Measurements from ENCODE around the gene MEAK7. TPM values are rescaled to one million over a fixed set of nuclear protein-coding genes. Genes with fewer than 3 reads are reported as not detected.

Gene MEAK7
- polyA plus RNA-seq, 4 donors = 18.6 to 19.5 (median 19.0) TPM

DNA sequence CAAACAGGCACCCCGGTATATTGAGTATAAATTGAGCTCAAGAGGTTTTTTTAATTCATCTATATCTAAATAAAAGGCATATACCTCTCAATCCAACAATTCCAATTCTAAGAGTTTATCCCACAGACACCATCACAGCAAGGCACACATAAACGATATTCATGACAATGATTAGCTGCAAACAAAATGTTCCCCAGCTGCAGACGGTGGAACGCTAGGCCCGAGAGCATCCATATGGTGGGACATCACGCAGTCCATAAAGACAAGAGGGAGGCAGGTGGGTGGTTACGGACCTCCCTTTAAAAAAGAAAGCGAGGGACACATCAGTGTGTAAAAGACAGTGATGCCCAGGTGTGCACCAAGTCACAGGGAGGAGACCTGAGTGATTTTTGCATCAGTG is 28.1 kb downstream of the MEAK7 start:
- no peak for DNase-seq (ENCODE audit: low read depth in 4 of 4, low spot score in 3 of 4)

DNA sequence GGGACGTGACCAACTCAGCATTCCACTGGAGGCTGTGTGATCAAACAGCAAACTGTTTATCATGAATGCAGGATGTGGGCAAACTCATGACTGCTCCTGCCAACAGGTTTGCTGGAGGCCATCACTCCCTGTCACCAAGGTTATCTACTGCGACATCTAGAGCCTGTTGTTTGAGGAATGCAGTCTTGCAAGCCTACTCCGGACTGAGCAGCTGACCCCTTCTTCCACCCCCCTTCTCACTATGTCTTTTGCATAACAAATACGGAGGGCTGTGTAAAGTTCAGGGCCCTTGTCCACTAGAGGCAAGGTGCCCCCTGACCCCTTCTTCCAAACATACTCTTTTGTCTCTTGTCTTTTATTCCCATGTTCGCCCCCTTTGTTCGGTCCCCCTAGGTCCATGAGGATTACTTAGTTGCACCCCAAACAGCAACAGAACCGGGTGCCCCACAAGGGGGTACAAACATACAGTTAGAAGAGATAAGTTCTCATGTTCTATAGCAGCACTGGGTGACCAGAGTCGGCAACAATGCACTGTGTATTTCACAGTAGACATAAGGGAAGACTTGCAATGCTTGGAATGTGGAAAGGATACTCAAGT is 28.7 kb downstream of the MEAK7 start:
- no peak for DNase-seq (ENCODE audit: low read depth in 4 of 4, low spot score in 3 of 4)

DNA sequence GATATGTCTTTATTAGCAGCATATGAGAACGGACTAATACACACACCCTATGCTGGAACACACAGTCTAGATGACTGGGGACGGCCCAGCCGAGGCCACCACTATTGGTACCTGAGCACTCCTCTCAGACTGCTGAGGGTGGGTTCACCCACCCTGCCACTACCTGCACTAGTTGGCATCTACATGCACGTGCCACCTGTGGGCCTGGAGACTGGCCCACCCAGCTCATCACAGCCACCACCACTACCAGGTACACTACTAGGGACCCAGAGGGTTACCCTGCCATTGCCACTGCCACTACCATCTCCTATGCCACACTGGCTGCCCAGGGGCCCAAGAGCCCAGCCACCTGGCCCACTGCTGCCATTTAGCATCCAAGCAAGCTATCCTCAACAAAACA is 32.5 kb downstream of the MEAK7 start:
- DNase-seq (ENCODE audit: low read depth in 4 of 4, low spot score in 3 of 4) = no peak

DNA sequence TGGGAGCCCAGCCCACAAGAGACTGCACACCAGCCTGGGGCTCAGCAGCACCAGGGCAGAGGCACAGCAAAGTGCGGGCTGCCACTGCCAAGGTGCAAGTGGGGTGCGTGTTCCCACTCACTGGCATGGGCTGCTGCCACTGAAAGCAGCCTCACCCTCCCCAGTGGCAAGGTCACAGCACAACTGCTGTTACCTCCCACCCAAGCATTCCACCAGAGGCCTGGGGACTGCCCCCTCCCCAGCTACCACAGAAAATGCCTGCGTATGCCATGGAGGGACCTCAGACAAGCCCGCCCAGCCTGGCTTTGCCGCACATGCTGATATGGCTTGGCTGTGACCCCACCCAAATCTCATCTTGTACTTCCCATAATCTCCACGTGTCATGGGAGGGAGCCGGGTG is 33.1 kb downstream of the MEAK7 start:
- DNase-seq (ENCODE audit: low read depth in 4 of 4, low spot score in 3 of 4) = no peak

DNA sequence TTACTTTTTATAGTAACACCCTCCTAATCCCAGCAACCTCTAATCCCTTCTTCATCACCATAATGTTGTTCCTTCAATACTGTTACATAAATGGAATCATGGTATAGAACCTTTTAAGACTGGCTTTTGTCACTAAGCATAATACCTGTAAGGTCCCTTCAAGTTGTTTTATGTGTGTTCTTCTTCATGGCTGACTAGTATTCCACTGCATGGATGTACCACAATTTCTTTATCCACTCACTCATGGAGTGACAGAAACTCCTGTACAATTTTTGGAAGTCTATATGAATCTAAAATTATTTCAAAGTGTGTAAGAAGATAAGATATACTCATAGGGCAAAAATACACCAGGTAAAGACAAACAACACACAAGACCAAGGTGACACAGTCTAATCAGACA is 36.8 kb downstream of the MEAK7 start:
- no peak for DNase-seq (ENCODE audit: low read depth in 4 of 4, low spot score in 3 of 4)

DNA sequence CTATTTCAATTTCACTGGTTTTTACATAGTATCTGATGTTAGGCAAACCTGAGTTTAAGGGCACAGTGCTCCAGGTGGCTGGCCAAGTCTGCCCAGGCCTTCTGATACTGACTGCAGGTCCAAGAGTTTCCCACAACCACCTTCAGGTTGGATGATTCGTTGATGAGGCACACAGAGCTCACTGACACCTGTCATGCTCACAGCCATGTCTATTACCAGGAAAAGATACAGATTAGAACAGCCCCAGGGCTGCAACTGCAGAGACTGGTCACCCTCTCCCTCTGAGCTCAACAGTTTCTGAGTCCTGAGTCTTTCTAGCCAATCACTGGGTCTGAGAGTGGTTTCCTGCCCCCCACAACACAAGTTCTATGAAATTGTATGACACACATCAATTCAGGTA is 37.2 kb downstream of the MEAK7 start:
- DNase-seq (ENCODE audit: low read depth in 4 of 4, low spot score in 3 of 4) = no peak

DNA sequence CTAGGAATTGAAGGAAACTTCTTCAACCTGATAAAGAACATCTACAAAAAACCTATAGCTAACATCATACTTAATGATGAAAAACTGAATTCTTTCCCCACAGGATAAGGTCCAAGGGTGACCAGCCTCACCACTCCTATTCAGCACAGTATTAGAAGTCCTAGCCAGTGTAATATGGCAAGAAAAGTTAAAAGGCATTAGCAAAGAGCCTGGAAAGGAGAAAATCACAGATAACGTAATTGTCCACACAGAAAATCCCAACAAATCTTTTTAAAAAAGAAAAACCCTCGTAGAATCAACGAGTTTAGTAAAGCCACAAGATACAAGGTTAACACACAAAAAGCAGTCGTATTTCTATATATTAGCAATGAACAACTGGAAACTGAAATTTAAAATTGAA is 37.8 kb downstream of the MEAK7 start:
- no peak for DNase-seq (ENCODE audit: low read depth in 4 of 4, low spot score in 3 of 4)

DNA sequence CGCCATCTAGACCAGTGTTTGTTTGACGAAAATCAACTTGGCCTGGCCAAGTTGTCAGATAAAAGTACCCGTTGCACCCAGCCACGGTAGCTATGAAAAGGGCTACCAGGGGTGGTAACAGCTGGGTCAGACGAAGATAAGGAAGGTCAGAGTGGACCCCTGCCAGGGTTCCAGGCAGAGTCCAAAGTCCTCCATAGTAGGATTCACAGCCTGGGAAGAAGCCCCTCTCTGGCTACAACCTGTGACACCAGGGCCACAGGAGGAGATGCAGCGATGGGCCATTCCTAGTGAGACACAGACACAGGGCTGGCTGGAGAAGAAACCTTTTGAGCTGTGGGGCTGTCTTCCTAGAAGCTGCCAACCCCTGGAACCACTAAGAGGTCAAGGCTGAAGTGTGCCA is 39.3 kb downstream of the MEAK7 start:
- no peak for DNase-seq (ENCODE audit: low read depth in 4 of 4, low spot score in 3 of 4)

DNA sequence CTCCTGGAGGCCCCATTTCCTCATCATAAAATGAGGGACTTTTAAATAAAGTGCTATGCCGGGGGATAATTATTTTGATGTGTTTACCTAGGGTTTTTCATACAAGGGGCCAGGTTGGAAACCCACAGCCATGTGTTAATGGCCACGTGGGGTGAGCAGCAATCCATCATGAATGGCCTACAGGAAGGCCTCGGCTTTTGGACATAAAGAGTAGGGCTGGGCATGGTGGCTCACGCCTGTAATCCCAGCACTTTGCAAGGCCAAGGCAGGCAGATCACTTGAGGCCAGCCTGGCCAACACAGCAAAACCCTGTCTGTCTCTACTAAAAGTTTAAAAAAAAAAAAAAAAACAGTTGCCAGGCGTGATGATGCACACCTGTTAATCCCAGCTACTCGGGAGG is 40.3 kb downstream of the MEAK7 start:
- no peak for DNase-seq (ENCODE audit: low read depth in 4 of 4, low spot score in 3 of 4)

DNA sequence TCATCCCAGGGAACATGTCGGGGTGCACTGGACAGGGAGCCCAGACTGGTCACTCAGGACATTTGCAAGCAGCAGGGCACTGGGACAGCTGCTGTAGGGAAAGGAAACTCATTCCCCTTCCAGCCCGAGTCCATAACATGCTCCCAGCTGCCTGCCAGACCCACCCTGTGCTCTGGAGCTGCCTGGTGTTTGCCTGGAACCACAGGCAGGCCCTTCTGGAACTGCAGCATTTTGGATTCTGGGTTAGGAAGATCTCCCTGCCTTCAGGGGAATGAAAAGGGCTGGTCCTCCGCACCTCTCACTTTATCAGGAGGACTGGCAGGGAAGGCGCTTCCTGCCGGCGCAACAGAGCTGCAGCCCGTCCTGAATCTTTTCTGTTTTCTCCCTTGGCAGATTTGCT is 41.2 kb downstream of the MEAK7 start:
- no peak for DNase-seq (ENCODE audit: low read depth in 4 of 4, low spot score in 3 of 4)

DNA sequence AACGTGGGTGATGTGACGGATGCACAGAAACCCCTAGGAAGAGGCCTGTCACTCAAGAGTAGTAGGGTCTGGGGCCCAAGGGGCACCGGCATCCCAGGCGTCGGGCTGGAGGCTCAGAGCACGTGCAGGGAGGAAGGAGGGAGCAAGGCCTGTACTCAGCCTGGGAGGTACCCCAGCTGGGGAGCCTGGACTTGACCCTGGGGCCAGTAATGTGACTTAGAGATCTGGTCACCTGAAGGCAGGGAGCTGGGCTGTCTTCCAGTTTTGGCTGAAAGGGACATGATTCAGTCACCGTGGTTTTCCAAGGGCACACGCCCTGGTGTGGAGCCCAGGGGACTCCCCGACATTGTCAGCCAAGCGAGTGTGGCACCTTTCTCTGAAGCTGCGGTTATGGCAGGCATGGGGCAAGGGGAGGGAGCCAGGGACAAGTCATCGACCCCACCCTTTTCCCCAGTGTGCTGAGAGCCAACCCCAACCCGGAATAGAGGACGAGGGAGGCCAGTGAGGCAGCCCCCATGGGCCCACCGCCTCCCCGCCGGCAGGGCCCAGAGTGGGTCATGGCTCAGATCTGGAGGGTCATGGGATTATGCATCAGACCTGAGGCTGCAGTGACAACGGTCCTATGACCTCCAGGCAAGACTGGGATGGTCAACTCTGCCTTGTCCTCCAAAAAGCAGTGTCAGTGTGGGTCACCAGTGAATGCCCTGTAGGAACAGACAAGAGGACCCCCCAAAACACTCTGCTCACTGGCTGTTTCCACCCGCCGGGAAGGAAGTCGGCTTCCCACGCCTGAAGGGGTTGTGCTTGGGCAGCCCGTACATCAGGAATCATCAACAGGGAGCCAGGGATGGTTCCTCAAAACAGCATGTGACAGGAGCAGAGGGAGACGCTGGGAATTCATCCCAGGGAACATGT is 41.9 kb downstream of the MEAK7 start:
- DNase-seq (ENCODE audit: low read depth in 4 of 4, low spot score in 3 of 4) = no peak

DNA sequence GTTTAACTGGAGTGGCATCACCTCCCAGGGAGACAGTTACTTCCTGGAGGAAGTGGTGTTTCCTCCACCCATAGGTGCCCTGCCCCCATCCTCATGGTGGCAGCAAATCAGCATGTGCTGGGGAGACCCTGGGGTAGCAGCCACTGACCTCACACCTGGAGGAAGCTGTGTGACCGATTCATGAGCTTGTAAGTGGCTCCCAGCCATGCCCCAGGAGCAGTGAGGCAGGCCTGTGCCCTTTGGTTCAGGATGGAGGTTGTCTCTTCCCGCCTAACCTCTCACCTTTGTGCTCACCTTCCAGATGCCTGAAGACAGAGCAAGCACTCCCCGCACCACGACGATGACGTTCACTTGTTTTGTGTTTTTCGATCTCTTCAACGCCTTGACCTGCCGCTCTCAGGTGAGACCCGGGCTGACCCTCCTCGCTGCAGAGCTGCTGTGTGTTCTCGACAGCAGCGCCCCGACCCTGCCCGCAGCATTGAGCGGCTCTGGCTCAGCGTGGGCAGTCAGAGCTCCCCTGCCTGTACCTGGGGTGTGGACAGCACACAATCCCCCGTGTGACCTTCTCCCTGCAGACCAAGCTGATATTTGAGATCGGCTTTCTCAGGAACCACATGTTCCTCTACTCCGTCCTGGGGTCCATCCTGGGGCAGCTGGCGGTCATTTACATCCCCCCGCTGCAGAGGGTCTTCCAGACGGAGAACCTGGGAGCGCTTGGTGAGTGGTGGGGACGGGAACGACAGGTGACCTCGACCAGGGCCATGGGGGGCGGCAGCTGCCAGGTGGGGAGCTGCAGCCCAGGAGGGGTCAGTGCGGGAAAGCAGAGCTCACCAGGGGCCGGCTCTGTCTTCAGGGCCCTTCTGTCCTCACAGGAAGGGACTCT is 42.8 kb downstream of the MEAK7 start:
- DNase-seq (ENCODE audit: low read depth in 4 of 4, low spot score in 3 of 4) = no peak

DNA sequence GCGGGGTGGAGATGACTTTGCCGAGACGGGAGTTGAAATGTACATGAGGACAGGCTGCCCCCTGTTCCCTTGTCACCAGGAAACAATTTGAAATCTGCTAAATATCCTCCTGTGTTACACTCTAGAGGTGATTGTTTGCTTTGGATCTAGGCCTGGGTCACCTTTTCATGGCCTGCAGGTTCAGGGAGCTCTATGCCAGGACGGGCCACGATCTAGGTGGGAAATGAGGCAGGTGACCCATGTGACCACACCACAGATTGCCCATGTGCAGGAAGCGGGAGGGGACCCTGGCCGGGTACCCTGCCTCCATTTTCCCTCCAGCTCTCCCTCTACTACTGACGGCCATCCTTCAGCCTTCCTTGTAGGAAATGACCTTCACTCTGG is 43.4 kb downstream of the MEAK7 start:
- no peak for DNase-seq (ENCODE audit: low read depth in 4 of 4, low spot score in 3 of 4)

DNA sequence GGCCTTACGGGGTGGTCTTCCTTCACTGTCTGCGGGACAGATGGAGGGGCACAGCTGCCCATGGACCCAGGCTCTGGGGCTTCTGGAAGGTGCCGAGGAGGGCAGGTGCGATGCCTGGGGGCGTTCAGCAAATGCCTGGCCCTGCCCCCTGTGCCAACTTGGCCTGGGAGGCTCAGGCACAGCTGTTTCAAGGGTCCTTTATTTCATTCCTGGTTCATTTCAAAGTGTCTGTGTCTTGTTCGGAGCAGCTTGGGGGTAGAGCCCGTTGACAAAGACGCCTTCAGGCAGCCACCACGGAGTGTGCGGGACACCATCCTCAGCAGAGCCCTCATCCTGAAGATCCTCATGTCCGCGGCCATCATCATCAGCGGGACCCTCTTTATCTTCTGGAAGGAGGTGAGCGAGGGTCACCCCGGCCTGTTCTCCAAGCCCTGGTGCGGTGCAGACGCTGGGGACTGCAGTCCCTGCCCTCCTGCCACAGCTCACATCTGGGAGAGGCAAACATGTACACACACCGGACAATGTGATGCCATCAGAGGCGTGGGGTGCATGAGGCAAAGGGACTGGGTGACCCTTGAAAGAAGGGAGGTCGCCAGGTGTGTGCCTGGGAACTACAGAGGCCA is 43.9 kb downstream of the MEAK7 start:
- no peak for DNase-seq (ENCODE audit: low read depth in 4 of 4, low spot score in 3 of 4)

DNA sequence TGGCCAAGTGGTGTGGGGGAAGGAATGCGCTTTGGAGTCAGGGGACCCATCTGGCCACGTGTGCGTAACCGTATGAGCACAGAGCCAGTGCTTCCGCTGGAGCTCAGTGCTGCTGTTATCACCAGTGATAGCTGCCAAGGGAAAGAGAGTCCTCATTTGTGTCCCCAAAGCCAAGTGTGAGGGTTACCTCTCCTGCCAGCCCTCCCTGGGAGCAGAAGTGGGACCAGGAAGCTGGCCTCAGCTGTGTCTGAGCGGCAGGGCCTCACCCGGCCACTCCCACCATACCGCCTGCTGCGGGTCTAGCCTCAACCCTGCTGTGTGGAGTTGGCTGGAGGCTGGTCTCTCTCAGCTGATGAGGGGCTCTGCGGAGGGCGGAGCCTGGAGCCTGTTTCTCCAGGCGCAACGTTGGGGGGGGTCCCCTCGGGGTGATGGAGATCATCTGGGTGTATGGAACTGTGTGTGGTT is 44.5 kb downstream of the MEAK7 start:
- DNase-seq (ENCODE audit: low read depth in 4 of 4, low spot score in 3 of 4) = no peak

DNA sequence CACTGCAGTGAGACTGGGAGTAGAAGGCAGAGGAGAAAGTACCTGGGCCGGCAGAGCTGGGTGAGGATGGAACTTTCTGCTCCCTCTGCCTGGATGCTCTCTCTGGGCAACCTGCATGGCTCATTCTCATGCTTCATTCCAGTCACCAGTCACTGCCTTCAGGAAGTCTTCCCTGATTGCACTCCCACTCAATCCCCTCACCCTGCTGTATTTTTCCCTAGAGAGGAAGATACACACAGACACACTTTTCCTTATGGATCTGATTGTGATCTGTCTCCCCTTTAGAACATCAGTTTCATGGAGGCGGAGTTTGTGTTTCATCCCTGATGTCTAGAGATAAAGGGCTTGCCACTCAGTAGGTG is 44.9 kb downstream of the MEAK7 start:
- no peak for DNase-seq (ENCODE audit: low read depth in 4 of 4, low spot score in 3 of 4)

DNA sequence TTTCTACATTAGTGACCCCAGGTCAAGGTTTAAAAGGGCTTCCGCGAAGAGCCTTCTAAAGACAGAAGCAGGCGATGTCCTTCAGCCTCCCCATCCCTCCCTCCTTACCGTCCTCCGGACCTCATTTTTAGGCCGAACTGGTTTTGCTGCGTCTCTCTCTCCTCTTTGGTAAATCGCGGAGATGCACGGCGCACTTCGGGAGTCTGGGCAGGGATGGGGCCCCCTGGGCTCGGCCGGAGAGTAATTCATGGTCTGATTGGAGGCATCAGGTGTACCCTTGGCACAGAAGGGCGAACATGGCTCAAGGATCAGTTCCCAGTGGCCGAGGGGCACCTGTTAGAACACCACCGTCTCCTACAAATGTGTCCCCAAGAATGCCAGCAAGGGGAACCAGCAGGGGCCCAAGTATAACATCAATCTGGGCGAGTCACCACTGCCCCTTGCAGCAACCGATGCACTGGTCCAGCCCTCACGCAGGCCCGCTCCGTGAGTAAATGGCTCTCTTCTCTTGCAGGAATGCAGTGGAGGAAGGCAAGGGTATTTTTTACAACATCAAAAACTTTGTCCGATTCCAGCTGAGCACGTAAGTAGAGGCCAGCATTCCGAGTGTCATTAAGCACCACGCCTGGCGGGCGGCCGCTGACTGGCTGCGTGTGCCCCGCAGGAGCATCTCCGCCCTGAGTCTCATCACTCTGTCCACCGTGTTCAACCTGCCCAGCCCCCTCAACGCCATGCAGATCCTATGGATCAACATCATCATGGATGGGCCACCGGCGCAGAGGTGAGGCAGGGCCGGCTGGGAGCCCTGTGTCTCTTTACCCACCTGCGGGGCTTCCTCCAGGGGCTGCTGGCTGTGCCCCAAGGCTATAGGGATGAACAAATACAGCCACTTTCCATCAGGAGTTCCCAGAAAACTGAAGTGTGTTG is 45.6 kb downstream of the MEAK7 start:
- no peak for DNase-seq (ENCODE audit: low read depth in 4 of 4, low spot score in 3 of 4)

DNA sequence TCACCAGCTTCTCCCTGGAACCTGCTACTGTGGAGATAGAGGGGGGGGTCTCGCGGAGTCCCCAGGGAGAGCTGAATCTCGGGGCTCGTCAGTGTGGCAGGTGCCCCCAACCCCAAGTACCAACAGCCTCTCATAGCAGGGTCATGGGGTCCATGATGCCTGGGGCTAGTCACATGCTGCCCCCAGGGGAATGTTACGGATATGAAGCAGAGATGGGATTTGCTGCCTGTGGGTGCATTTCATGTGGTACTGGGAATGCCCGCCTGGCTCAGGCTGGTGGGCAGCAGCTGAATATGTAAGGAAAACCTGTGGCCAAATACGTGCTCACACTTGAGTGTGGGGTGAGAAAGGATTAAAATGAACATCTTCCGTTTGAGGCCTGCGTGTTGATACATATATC is 49.4 kb downstream of the MEAK7 start:
- no peak for DNase-seq (ENCODE audit: low read depth in 4 of 4, low spot score in 3 of 4)
